ENCODE measurements around the gene IPMK. TPM values are rescaled to one million over a fixed set of nuclear protein-coding genes. Genes with fewer than 3 reads are reported as not detected.
"Not testable (repeated sequence)": the region's sequence is repeated elsewhere in the genome, so short reads cannot be mapped to it uniquely, and the experiment has no call there.

Gene IPMK
- total and polyA plus RNA-seq, 8 donors, result 1.1 to 4.6 (median 2.6) TPM

DNA sequence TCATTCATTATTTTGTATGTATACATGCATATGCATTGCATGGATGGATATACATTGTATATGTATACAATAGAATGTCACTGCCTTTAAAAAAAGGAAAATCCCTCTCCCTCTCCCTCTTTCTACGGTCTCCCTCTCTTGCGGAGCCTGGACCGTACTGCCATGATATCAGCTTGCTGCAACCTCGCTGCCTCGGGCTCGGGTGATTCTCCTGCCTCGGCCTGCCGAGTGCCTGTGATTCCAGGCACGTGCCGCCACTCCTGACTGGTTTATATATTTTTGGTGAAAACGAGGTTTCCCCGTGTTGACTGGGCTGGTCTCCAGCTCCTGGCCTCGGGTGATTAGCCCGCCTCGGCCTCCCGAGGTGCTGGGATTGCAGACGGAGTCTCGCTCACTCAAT is 24.4 kb downstream of the IPMK start:
- intact Hi-C loops (cut with DNase I), result no loop called here
- no peak overlapping the region for H3K4me3 ChIP-seq
- DNase-seq (peak in 1 of 6 donors; percentile 41), FAIRE-seq (no peak), ATAC-seq (no peak)
- H3K36me3 ChIP-seq, result no peaks in the 10 kb centered on the region
- no peaks in the 10 kb centered on the region for H3K9me3 ChIP-seq
- no peak for TF ChIP-seq CTCF (IDR thresholded peaks at IDR 0.05)
- WGBS, 2 donors, result 98% methylated on average over 16 to 18 of the region's 18 CpGs
- H3K27ac ChIP-seq, result no peak overlapping the region
- no peaks in the 10 kb centered on the region for H3K27me3 ChIP-seq
- peaks cover 0 to 4% (median 0%) of the 10 kb centered on the region in 3 donors for H3K4me1 ChIP-seq

- no peak for TF ChIP-seq CTCF (IDR thresholded peaks at IDR 0.05)
- 70 to 96% methylated on average over 3 of the region's 3 CpGs for WGBS, 2 donors
- Histone ChIP-seq H3K9me3 (no peaks in the 10 kb centered on the region), H3K4me1 (peaks cover 0 to 4% (median 0%) of the 10 kb centered on the region in 3 donors), H3K27ac (no peak overlapping the region), H3K27me3 (no peaks in the 10 kb centered on the region), H3K4me3 (no peak overlapping the region), H3K36me3 (no peaks in the 10 kb centered on the region)
- no peak for FAIRE-seq
- intact Hi-C loops (cut with DNase I), result no loop called here
- no peak for ATAC-seq
- DNase-seq, result no peak
Measured at GRCh38 chr10:58241346-58241745, 26.3 kb downstream of the IPMK start.

DNA sequence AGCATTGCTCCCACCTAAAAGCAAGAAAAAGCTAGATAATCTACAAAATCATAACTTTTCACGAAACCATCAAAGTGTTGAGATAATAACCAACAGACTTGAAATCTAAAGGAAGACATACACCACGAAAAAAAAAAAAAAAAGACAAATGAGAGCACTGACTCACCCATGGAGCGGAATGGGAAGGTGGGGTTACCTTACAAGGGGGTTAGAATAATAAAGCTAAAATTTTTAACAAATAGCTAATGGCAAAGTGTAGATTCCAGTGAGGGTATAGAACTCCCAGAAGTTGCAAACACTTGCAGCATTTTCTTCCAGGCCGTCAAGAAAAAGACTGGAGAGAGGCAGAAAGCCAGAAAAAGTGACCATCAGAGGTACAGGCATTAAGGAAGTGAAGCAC is 27.2 kb downstream of the IPMK start:
- no peaks in the 10 kb centered on the region for H3K27me3 ChIP-seq
- peaks cover 0 to 4% (median 0%) of the 10 kb centered on the region in 3 donors for H3K4me1 ChIP-seq
- no peak overlapping the region for H3K27ac ChIP-seq
- DNase-seq (no peak), FAIRE-seq (no peak), ATAC-seq (no peak)
- no peaks in the 10 kb centered on the region for H3K36me3 ChIP-seq
- 79 to 81% methylated on average over 4 of the region's 4 CpGs for WGBS, 2 donors
- no peak for TF ChIP-seq CTCF (IDR thresholded peaks at IDR 0.05)
- no peak overlapping the region for H3K4me3 ChIP-seq
- intact Hi-C loops (cut with DNase I), result no loop called here
- H3K9me3 ChIP-seq, result no peaks in the 10 kb centered on the region

DNA sequence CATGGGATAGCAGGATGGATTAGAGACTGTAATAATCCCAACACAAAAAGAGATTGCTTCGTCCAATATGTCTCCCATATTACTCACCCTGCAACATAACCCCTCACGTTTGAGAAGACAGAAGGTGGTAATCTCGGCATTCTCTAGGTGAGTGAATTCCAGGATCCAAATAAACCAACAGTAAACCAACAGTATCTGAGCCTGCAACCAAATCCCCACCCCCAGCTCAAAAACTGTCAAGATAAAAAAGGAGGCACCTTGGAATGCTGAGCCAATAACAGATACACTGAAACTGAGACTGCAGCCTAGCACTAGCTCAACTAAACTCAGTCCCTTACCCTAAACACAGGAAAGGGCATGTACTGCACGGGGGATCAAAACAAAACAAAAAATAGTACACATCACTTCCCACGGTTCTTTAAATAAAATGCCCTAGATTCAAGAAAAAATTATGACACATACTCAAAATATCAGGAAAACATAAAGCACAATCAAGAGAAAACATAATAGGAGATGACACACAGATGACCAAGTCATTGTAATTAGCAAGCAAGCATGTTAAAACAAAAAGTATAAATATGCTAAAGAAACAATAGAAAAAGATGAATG is 28.0 kb downstream of the IPMK start:
- Histone ChIP-seq H3K4me1 (peaks cover 0 to 4% (median 0%) of the 10 kb centered on the region in 3 donors), H3K36me3 (no peaks in the 10 kb centered on the region), H3K4me3 (no peak overlapping the region), H3K27ac (no peak overlapping the region), H3K9me3 (no peaks in the 10 kb centered on the region), H3K27me3 (no peaks in the 10 kb centered on the region)
- no peak for TF ChIP-seq CTCF (IDR thresholded peaks at IDR 0.05)
- no peak for FAIRE-seq
- 72 to 76% methylated on average over 5 of the region's 5 CpGs for WGBS, 2 donors
- no peak for ATAC-seq
- DNase-seq, result no peak
- intact Hi-C loops (cut with DNase I), result no loop called here

DNA sequence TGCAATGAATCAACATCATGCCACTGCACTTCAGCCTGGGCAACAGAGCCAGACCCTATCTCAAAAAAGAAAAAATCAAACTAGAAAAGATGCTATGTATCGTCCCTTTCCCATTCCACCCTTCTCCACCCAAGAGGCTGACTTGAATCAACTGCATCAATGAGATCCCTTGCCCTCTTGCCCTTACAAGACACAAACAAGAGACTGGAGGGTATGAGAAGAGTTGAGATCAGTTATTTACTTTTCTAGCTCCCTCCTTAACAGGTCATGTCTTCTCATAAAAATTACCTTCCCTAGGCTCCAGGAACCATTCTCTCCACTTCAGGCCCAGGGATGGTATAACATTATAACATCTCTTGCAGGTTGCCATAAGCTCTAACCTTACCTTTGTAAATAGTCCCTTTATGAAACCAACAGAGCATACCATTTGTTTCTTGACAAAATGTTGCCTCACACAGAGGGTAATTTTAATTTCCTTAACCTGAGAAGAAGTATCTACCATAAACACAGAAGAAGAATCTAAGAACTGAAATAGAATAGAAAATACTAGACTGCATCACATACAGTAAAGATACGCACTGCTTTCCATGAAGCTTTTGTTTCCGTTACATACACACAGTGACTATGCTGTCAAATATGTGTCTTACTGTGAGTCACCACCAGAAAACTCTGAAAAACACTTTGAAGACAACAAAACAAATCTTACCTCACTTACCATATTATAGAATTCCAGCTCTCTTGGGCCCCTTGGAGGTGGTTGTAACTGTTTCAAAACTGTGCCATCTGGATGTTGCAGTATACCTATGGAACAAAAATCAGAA is 30.5 kb downstream of the IPMK start:
- intact Hi-C loops (cut with DNase I), result no loop called here

DNA sequence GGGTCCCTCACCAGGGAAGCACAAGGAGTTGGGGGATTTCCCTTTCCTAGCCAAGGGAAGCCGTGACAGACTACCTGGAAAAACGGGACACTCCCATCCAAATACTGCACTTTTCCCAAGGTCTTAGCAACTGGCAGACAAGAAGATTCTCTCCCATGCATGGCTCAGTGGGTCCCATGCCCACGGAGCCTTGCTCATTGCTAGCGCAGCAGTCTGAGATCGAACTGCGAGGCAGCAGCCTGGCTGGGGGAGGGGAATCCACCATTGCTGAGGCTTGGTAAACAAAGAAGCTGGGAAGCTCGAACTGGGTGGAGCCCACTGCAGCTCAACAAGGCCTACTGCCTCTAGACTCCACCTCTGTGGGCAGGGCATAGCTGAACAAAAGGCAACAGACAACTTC is 37.8 kb downstream of the IPMK start:
- H3K27me3 ChIP-seq; DNase-seq; H3K9me3 ChIP-seq; ATAC-seq; H3K4me1 ChIP-seq; FAIRE-seq; H3K4me3 ChIP-seq; H3K36me3 ChIP-seq; intact Hi-C loops (cut with DNase I); H3K27ac ChIP-seq: not testable (repeated sequence)
- WGBS, 2 donors, result 86 to 91% methylated on average over 7 of the region's 7 CpGs

More for the DNA sequence above, 30.5 kb downstream of the IPMK start:
- whole genome bisulfite sequencing, 2 donors, result 96 to 99% methylated on average over 3 of the region's 3 CpGs
- no peak for DNase-seq
- no peak for ATAC-seq
- no peaks in the 10 kb centered on the region for H3K36me3 ChIP-seq
- H3K27me3 ChIP-seq, result no peaks in the 10 kb centered on the region
- FAIRE-seq, result no peak
- TF ChIP-seq CTCF (IDR thresholded peaks at IDR 0.05), result no peak
- peaks cover 0 to 4% (median 0%) of the 10 kb centered on the region in 3 donors for H3K4me1 ChIP-seq
- no peak overlapping the region for H3K4me3 ChIP-seq
- no peak overlapping the region for H3K27ac ChIP-seq
- H3K9me3 ChIP-seq, result no peaks in the 10 kb centered on the region
